HepG2 (cell line): Measurements from ENCODE around the gene ATG7. TPM values are rescaled to one million over a fixed set of nuclear protein-coding genes. Genes with fewer than 3 reads are reported as not detected.

ENCODE experiments used
- ATAC-seq: fragments of 200-7000 bp; cut with Tn5 transposase; 3 replicates; pipeline ENCODE4 v1.9.1; 2020; ENCODE audit warnings: mild to moderate bottlenecking, moderate library complexity
- BruUV-seq: library from RNA; stranded (reverse); fragments of 400-500 nt; replicated peaks from 2 replicates; lab custom pipeline; 2021; lab: Mats Ljungman, UMichigan
- CTCF ChIA-PET: fragments of 300-600 bp; formaldehyde crosslinking; extraction: SDS; loops from one replicate; lab custom pipeline; 2021; ENCODE audit warnings: low total read pairs, inconsistent platforms, low intra/inter-chr PET ratio; lab: Yijun Ruan, JAX
- POLR2A ChIA-PET: fragments of 350-600 bp; sonication (Branson Sonifier 250); formaldehyde crosslinking; loops from one replicate; lab custom pipeline; 2020; ENCODE audit warnings: antibody characterized with exemption, inconsistent platforms; lab: Yijun Ruan, JAX
- DNase-seq: peaks from one replicate; pipeline ENCODE4 v3.0.0-alpha.2; 2015; ENCODE audit warnings: low spot score
- FAIRE-seq: peaks from 3 replicates; lab custom pipeline; 2011; peaks lifted over from hg19 to GRCh38; lab: Jason Lieb, UNC
- H2AFZ ChIP-seq: one replicate; pipeline ENCODE4 v1.6.1; 2011; ENCODE audit warnings: low read length, inconsistent platforms
- H3K27ac ChIP-seq: fragments of 300-600 bp; 3 replicates; pipeline ENCODE4 v1.8.0; 2011; ENCODE audit warnings: mixed run types, mild to moderate bottlenecking, mixed read lengths, low read length, inconsistent platforms; ENCODE audit not compliant: insufficient read depth; ENCODE audit errors: extremely low read length
- H3K27me3 ChIP-seq, 2 experiments: fragments of 200-600 bp in 1 of 2; 2 replicates in 1 of 2; 3 replicates in 1 of 2; pipeline versions ENCODE4 v1.6.0 to v1.8.0; 2011; ENCODE audit warnings: low read length in 2 of 2, mild to moderate bottlenecking in 2 of 2, moderate library complexity in 2 of 2, inconsistent platforms in 1 of 2; ENCODE audit not compliant: insufficient read depth in 2 of 2, control insufficient read depth in 1 of 2
- H3K36me3 ChIP-seq, 2 experiments: fragments of 200-600 bp in 1 of 2; replicated peaks in 1 of 2; 2 replicates in 1 of 2; 3 replicates in 1 of 2; pipeline versions ENCODE4 v1.5.1 to v1.8.0; 2011; ENCODE audit warnings: low read length in 2 of 2, inconsistent platforms in 1 of 2; ENCODE audit not compliant: insufficient read depth in 2 of 2, control insufficient read depth in 1 of 2
- H3K4me1 ChIP-seq: 2 replicates; pipeline ENCODE4 v1.5.1; 2012; ENCODE audit warnings: low read length, inconsistent platforms; ENCODE audit not compliant: insufficient read depth
- H3K4me2 ChIP-seq: 2 replicates; pipeline ENCODE4 v1.6.0; 2011; ENCODE audit warnings: low read depth, low read length, inconsistent platforms
- H3K4me3 ChIP-seq, 3 experiments: fragments of 200-600 bp in 1 of 3; sonication (generic), shearing (Covaris generic) in 1 of 3; replicated peaks in 1 of 3; 2 replicates each; pipeline ENCODE4 v1.5.1; 2011 to 2016; ENCODE audit warnings: low read length in 3 of 3, inconsistent platforms in 2 of 3, low read depth in 2 of 3, mild to moderate bottlenecking in 2 of 3, control low read depth in 1 of 3, mixed read lengths in 1 of 3; ENCODE audit not compliant: insufficient read depth in 1 of 3
- H3K79me2 ChIP-seq: one replicate; pipeline ENCODE4 v1.6.1; 2011; ENCODE audit warnings: low read length, inconsistent platforms; ENCODE audit not compliant: insufficient read depth
- H3K9ac ChIP-seq: 2 replicates; pipeline ENCODE4 v1.6.0; 2011; ENCODE audit warnings: mild to moderate bottlenecking, low read depth, low read length, inconsistent platforms; ENCODE audit not compliant: insufficient read depth
- H3K9me3 ChIP-seq: 2 replicates; pipeline ENCODE4 v1.5.1; 2012; ENCODE audit warnings: mild to moderate bottlenecking, low read length
- H4K20me1 ChIP-seq: 2 replicates; pipeline ENCODE4 v1.6.0; 2011; ENCODE audit warnings: inconsistent platforms, mild to moderate bottlenecking, low read length, moderate library complexity; ENCODE audit not compliant: insufficient read depth
- PRPF4 ChIP-seq: fragments of 200-400 bp; formaldehyde crosslinking; IDR thresholded peaks from 2 replicates; pipeline ENCODE4 v1.6.1; 2016; ENCODE audit warnings: low read length, low read depth; ENCODE audit not compliant: poor library complexity, severe bottlenecking
- ZKSCAN5 ChIP-seq: sonication (generic); formaldehyde crosslinking; IDR thresholded peaks from 2 replicates; pipeline ENCODE4 v1.5.1; 2020; ENCODE audit warnings: mild to moderate bottlenecking, missing genetic modification reagents
- ZNF12 ChIP-seq: sonication (generic); formaldehyde crosslinking; IDR thresholded peaks from 2 replicates; pipeline ENCODE4 v1.5.0; 2020; ENCODE audit warnings: missing genetic modification reagents
- ZNF431 ChIP-seq: sonication (generic); formaldehyde crosslinking; IDR thresholded peaks from 2 replicates; pipeline ENCODE4 v1.9.0; 2022; ENCODE audit warnings: missing genetic modification reagents, low read depth, mild to moderate bottlenecking, borderline replicate concordance
- ZNF576 ChIP-seq: sonication (generic); formaldehyde crosslinking; IDR thresholded peaks from 2 replicates; pipeline ENCODE4 v1.4.0; 2020; ENCODE audit warnings: mild to moderate bottlenecking, missing genetic modification reagents
- ZNF639 ChIP-seq: conservative IDR thresholded peaks from 2 replicates; pipeline ENCODE4 v1.6.1; 2018; ENCODE audit warnings: missing genetic modification reagents
- ZNF749 ChIP-seq: sonication (generic); formaldehyde crosslinking; IDR thresholded peaks from 2 replicates; pipeline ENCODE4 v1.8.0; 2022; ENCODE audit warnings: mild to moderate bottlenecking, missing genetic modification reagents, moderate library complexity, borderline replicate concordance
- WGBS: methylation state at CpG from one replicate; pipeline ENCODE4 v1.1.6; 2017; ENCODE audit warnings: low lambda C conversion rate; 5-methylcytosine and 5-hydroxymethylcytosine counted together
- in situ Hi-C: cut with HindIII; loops from 2 replicates; pipeline ENCODE4 v1.10.0; 2017; ENCODE audit warnings: low pct_unique_long_range_greater_than_20kb; ENCODE audit not compliant: extremely low pct_ligation_motif_present
- intact Hi-C: fragments of 100-400 bp; cut with micrococcal nuclease; formaldehyde crosslinking; loops from one replicate; pipeline ENCODE4 v1.10.0; 2022; ENCODE audit not compliant: unreplicated experiment
- polyA plus RNA-seq, 8 experiments: library from polyadenylated mRNA; depleted of rRNA in 3 of 8; stranded (reverse) in 7 of 8; unstranded in 1 of 8; fragments of >200 nt; fragmentation: Illumina TruSeq in 4 of 8; extraction: Trizol in 4 of 8; gene quantifications; 2 replicates each; pipeline versions ENCODE4 v1.2.1 to v1.2.3, GENCODE V29; 2011 to 2016; ENCODE audit warnings: low read depth in 4 of 8, missing spikeins in 1 of 8, mixed read lengths in 1 of 8; ENCODE audit not compliant: insufficient read depth in 1 of 8
- total RNA-seq, 5 experiments: library from RNA; depleted of rRNA; stranded (reverse); fragments of >200 nt; fragmentation: Illumina TruSeq; extraction: Trizol; gene quantifications; 2 replicates each; pipeline ENCODE4 v1.2.3, GENCODE V29; 2016; ENCODE audit warnings: low read depth in 1 of 5
- TF ChIP-seq, protein P1 (sequence below): sonication (generic); formaldehyde crosslinking; IDR thresholded peaks from 2 replicates; pipeline ENCODE4 v1.8.1; 2023; ENCODE audit warnings: mild to moderate bottlenecking, missing genetic modification reagents

The ATG7 gene
- total and polyA plus RNA-seq, 2 of the 13 experiments (the other 11 are each of a cell fraction or from before 2014, with no cell fraction given) = 7.8 to 22.1 TPM

DNA sequence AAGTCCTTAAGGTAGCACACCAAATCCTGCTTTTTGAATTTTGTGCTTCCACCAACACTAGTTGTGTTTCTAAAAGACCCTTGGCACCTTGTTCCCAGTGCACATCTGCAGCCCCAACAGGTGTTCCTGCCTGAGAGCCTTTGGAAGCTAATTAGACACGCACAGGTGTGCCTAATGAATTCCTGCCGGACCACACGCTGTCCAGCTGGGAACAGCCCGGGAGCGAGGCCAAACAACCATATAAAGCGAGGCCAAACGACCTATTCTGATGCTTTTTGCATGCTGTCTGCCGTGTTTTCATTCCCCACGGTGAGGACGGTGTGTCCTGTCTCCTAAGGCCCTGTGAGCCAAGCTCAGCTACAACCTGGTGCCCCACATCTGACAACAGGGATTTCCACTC lies 99.5 kb downstream of the ATG7 start:
- in situ Hi-C loops (no loop called here), intact Hi-C loops (no loop called here)
- Histone ChIP-seq H3K4me3 (no peak overlapping the region), H3K27me3 (no peaks in the 10 kb centered on the region), H4K20me1 (no peaks in the 10 kb centered on the region), H3K27ac (no peak overlapping the region), H2AFZ (no peak overlapping the region), H3K9ac (no peak overlapping the region), H3K4me2 (no peak overlapping the region), H3K4me1 (peaks cover 9% of the 10 kb centered on the region), H3K79me2 (no peaks in the 10 kb centered on the region), H3K9me3 (no peaks in the 10 kb centered on the region), H3K36me3 (no peaks in the 10 kb centered on the region)
- FAIRE-seq = no peak
- no TSS peak for BruUV-seq
- WGBS = 96% methylated on average over 8 of the region's 10 CpGs
- ChIA-PET CTCF (no interaction called here), POLR2A (no interaction called here)
- TF ChIP-seq ZNF431 (CRISPR knock-in tag) = no peak
- no peak for TF ChIP-seq ZNF576
- TF ChIP-seq ZNF12 (CRISPR knock-in tag) = no peak
- TF ChIP-seq PRPF4 = no peak
- no peak for TF ChIP-seq ZKSCAN5 (CRISPR knock-in tag)
- TF ChIP-seq ZNF749 (CRISPR knock-in tag) = no peak
- no peak for TF ChIP-seq ZNF639 (CRISPR knock-in tag)
- TF ChIP-seq, protein P1, sequence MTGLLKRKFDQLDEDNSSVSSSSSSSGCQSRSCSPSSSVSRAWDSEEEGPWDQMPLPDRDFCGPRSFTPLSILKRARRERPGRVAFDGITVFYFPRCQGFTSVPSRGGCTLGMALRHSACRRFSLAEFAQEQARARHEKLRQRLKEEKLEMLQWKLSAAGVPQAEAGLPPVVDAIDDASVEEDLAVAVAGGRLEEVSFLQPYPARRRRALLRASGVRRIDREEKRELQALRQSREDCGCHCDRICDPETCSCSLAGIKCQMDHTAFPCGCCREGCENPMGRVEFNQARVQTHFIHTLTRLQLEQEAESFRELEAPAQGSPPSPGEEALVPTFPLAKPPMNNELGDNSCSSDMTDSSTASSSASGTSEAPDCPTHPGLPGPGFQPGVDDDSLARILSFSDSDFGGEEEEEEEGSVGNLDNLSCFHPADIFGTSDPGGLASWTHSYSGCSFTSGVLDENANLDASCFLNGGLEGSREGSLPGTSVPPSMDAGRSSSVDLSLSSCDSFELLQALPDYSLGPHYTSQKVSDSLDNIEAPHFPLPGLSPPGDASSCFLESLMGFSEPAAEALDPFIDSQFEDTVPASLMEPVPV (CRISPR knock-in tag) = no peak
- no peak for DNase-seq
- no peak for ATAC-seq
